CD14-positive monocyte (primary cell): ENCODE results near the gene ESD. TPM values are rescaled to one million over a fixed set of nuclear protein-coding genes. Genes with fewer than 3 reads are reported as not detected.

Source experiments
- DNase-seq, 3 donors: peaks; one replicate each; pipeline ENCODE4 v3.0.0-alpha.2; 2011 to 2022
- H2AFZ ChIP-seq: 2 replicates; pipeline ENCODE4 v1.6.0; 2012; ENCODE audit warnings: mild to moderate bottlenecking, low read depth, low read length, inconsistent platforms; ENCODE audit not compliant: insufficient read depth, poor library complexity, severe bottlenecking
- H3K27ac ChIP-seq, 2 donors: 1 replicate in 1 of 2; 2 replicates in 1 of 2; pipeline ENCODE4 v1.5.1; 2012 to 2013; ENCODE audit warnings: low read length in 2 of 2, control low read depth in 1 of 2, inconsistent platforms in 1 of 2, low read depth in 1 of 2, mild to moderate bottlenecking in 1 of 2
- H3K27me3 ChIP-seq, 2 donors: one replicate each; pipeline versions ENCODE4 v1.6.0 to v1.6.1; 2011 to 2013; ENCODE audit warnings: low read length in 2 of 2; ENCODE audit not compliant: control insufficient read depth in 2 of 2, insufficient read depth in 2 of 2
- H3K36me3 ChIP-seq, 2 donors: replicated peaks in 1 of 2; 1 replicate in 1 of 2; 2 replicates in 1 of 2; pipeline versions ENCODE4 v1.5.1 to v1.6.1; 2012 to 2013; ENCODE audit warnings: low read length in 2 of 2, control low read depth in 1 of 2, inconsistent platforms in 1 of 2, mild to moderate bottlenecking in 1 of 2; ENCODE audit not compliant: insufficient read depth in 2 of 2, control insufficient read depth in 1 of 2
- H3K4me1 ChIP-seq, 2 donors: 1 replicate in 1 of 2; 2 replicates in 1 of 2; pipeline versions ENCODE4 v1.5.1 to v1.6.1; 2012 to 2013; ENCODE audit warnings: low read length in 2 of 2, control low read depth in 1 of 2, inconsistent platforms in 1 of 2, mild to moderate bottlenecking in 1 of 2, moderate library complexity in 1 of 2; ENCODE audit not compliant: insufficient read depth in 2 of 2, control insufficient read depth in 1 of 2
- H3K4me2 ChIP-seq: replicated peaks from 2 replicates; pipeline ENCODE3; 2012; ENCODE audit warnings: low read length, moderate library complexity, mild to moderate bottlenecking; ENCODE audit not compliant: poor library complexity, severe bottlenecking; ENCODE audit errors: extremely low read depth
- H3K4me3 ChIP-seq, 3 experiments: fragments of 200-600 bp in 1 of 3; sonication (generic) in 1 of 3; replicated peaks in 1 of 3; 1 replicate in 2 of 3; 2 replicates in 1 of 3; pipeline ENCODE4 v1.5.1; 2011 to 2013; ENCODE audit warnings: low read length in 3 of 3, mild to moderate bottlenecking in 3 of 3, control low read depth in 2 of 3, low read depth in 2 of 3, inconsistent platforms in 1 of 3, moderate library complexity in 1 of 3
- H3K79me2 ChIP-seq: 2 replicates; pipeline ENCODE4 v1.6.0; 2012; ENCODE audit warnings: mild to moderate bottlenecking, control low read depth, inconsistent platforms, low read length, moderate library complexity; ENCODE audit not compliant: insufficient read depth
- H3K9ac ChIP-seq: 2 replicates; pipeline ENCODE4 v1.6.0; 2017; ENCODE audit warnings: low read length, mild to moderate bottlenecking; ENCODE audit not compliant: insufficient read depth, poor library complexity, severe bottlenecking
- H3K9me3 ChIP-seq, 2 donors: replicated peaks in 1 of 2; 1 replicate in 1 of 2; 2 replicates in 1 of 2; pipeline versions ENCODE4 v1.5.1 to v1.6.1; 2012 to 2013; ENCODE audit warnings: low read length in 2 of 2, control low read depth in 1 of 2; ENCODE audit not compliant: control insufficient read depth in 1 of 2, insufficient read depth in 1 of 2
- H4K20me1 ChIP-seq: 2 replicates; pipeline ENCODE4 v1.6.0; 2012; ENCODE audit warnings: mild to moderate bottlenecking, low read length, control low read depth, moderate library complexity; ENCODE audit not compliant: insufficient read depth
- H3K27ac Mint-ChIP-seq, 7 donors: one replicate each; pipeline ENCODE4 v1.8.0; 2020; ENCODE audit warnings: mild to moderate bottlenecking in 7 of 7, mixed read lengths in 7 of 7, moderate library complexity in 6 of 7, inconsistent platforms in 2 of 7
- H3K27me3 Mint-ChIP-seq, 3 donors: one replicate each; pipeline ENCODE4 v1.8.0; 2021 to 2022; ENCODE audit warnings: low read depth in 3 of 3, mild to moderate bottlenecking in 3 of 3, mixed read lengths in 3 of 3, moderate library complexity in 3 of 3, inconsistent platforms in 1 of 3
- H3K36me3 Mint-ChIP-seq, 2 donors: one replicate each; pipeline ENCODE4 v1.8.0; 2020; ENCODE audit warnings: mixed read lengths in 2 of 2, inconsistent platforms in 1 of 2, mild to moderate bottlenecking in 1 of 2
- H3K4me1 Mint-ChIP-seq: one replicate; pipeline ENCODE4 v1.8.0; 2020; ENCODE audit warnings: mild to moderate bottlenecking, mixed read lengths
- H3K4me3 Mint-ChIP-seq, 2 donors: one replicate each; pipeline ENCODE4 v1.8.0; 2020; ENCODE audit warnings: mild to moderate bottlenecking in 2 of 2, mixed read lengths in 2 of 2, moderate library complexity in 1 of 2
- H3K9me3 Mint-ChIP-seq, 7 donors: one replicate each; pipeline ENCODE4 v1.8.0; 2020 to 2022; ENCODE audit warnings: mixed read lengths in 7 of 7, mild to moderate bottlenecking in 6 of 7, moderate library complexity in 6 of 7, inconsistent platforms in 2 of 7
- WGBS: methylation state at CpG from one replicate; pipeline ENCODE4 v1.1.5; 2013; ENCODE audit warnings: missing lambda C conversion rate; ENCODE audit not compliant: insufficient coverage; 5-methylcytosine and 5-hydroxymethylcytosine counted together
- intact Hi-C, 2 donors: fragments of 100-400 bp; cut with micrococcal nuclease; formaldehyde crosslinking; loops; one replicate each; pipeline versions ENCODE4 v1.15.0 to v1.15.1; 2023
- polyA plus RNA-seq, 3 donors: library from polyadenylated mRNA; depleted of rRNA in 1 of 3; unstranded in 2 of 3; stranded (reverse) in 1 of 3; fragments of 300-500 nt in 2 of 3; fragments of >200 nt in 1 of 3; fragmentation: Illumina TruSeq in 2 of 3; gene quantifications; 1 replicate in 2 of 3; 2 replicates in 1 of 3; pipeline ENCODE4 v1.2.3, GENCODE V29; 2012 to 2021
- TF ChIP-seq, protein P1 (sequence below): fragments of 200-600 bp; IDR thresholded peaks from one replicate; pipeline ENCODE4 v1.8.0; 2022; ENCODE audit warnings: antibody characterized with exemption, mild to moderate bottlenecking

Gene ESD
- polyA plus RNA-seq, 3 donors: 46.8 to 147 (median 139) TPM

DNA sequence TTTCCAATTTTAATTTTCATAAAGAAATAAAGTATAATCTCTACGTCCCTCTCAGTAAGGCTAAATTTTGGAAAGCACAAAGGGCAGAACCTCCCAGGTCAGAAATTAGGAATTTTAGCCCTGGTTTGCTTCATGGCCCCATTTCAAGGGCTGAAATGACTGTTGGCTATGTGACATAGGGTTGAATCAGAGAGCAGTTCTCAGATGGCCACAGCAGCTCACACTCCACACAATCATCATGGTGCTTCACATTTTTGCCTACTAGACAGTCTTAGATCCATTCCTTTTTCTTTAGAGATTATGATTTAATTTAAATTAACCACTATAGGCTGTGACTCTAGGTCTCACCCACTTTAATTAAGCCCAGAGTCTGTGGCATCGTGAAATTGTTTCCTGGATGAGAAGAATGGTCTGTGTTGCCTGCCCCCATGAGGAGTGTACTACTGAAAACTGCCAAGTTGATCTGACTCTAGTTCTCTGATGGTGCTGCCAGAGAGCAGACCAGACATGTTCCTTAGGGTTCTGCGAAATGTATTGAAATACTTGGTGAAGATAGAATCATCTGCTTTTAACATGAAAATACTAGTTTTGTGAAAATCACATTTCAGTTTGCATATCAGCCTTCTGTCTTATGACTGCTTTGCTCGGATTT, 57.4 kb downstream of the ESD start:
- H2AFZ ChIP-seq: no peak overlapping the region
- H3K27me3 ChIP-seq: no peaks in the 10 kb centered on the region
- peaks cover 5 to 17% of the 10 kb centered on the region in 2 donors for H3K4me1 ChIP-seq
- 75% methylated on average over 1 of the region's 4 CpGs for WGBS
- H3K79me2 ChIP-seq: no peaks in the 10 kb centered on the region
- no peak overlapping the region for H3K27ac ChIP-seq
- no peak overlapping the region for H3K4me3 ChIP-seq
- Mint-ChIP-seq H3K36me3 (peaks cover 46 to 57% of the 10 kb centered on the region in 2 donors), H3K27ac (no peak overlapping the region), H3K4me1 (peaks cover 10% of the 10 kb centered on the region), H3K9me3 (peaks cover 0 to 1% (median 0%) of the 10 kb centered on the region in 7 donors), H3K4me3 (no peak overlapping the region), H3K27me3 (peaks cover 0 to 1% (median 0%) of the 10 kb centered on the region in 3 donors)
- TF ChIP-seq, protein P1, sequence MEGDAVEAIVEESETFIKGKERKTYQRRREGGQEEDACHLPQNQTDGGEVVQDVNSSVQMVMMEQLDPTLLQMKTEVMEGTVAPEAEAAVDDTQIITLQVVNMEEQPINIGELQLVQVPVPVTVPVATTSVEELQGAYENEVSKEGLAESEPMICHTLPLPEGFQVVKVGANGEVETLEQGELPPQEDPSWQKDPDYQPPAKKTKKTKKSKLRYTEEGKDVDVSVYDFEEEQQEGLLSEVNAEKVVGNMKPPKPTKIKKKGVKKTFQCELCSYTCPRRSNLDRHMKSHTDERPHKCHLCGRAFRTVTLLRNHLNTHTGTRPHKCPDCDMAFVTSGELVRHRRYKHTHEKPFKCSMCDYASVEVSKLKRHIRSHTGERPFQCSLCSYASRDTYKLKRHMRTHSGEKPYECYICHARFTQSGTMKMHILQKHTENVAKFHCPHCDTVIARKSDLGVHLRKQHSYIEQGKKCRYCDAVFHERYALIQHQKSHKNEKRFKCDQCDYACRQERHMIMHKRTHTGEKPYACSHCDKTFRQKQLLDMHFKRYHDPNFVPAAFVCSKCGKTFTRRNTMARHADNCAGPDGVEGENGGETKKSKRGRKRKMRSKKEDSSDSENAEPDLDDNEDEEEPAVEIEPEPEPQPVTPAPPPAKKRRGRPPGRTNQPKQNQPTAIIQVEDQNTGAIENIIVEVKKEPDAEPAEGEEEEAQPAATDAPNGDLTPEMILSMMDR: no peak
- H3K9me3 ChIP-seq: no peaks in the 10 kb centered on the region
- no peak for DNase-seq
- peaks cover 6 to 55% of the 10 kb centered on the region in 2 donors for H3K36me3 ChIP-seq
- no peak overlapping the region for H3K4me2 ChIP-seq
- intact Hi-C loops: no loop called here
- no peak overlapping the region for H3K9ac ChIP-seq
- no peaks in the 10 kb centered on the region for H4K20me1 ChIP-seq

DNA sequence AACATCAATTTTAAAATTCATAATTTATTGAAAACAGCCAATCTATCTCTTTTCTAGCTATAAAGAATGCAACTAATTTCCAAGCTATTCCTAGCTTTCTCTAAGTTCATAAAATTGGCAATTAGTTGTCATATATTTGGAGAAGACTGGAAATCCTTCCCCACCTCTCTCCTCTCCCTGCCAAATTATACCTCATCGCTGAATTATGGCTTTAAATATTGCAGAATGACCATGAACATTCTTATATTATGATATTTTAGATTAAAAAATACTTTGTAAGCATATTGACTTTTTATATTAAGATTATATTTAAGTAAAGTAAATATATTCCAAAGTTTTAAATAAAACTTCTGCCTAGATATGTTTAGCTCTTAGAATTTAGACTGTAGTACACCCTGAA, 58.2 kb downstream of the ESD start:
- TF ChIP-seq, protein P1: no peak
- Histone ChIP-seq H4K20me1 (no peaks in the 10 kb centered on the region), H2AFZ (no peak overlapping the region), H3K9ac (no peak overlapping the region), H3K27me3 (no peaks in the 10 kb centered on the region), H3K79me2 (no peaks in the 10 kb centered on the region), H3K4me2 (no peak overlapping the region), H3K36me3 (peaks cover 9 to 54% of the 10 kb centered on the region in 2 donors), H3K4me3 (no peak overlapping the region), H3K4me1 (peaks cover 5 to 17% of the 10 kb centered on the region in 2 donors), H3K27ac (no peak overlapping the region), H3K9me3 (no peaks in the 10 kb centered on the region)
- Mint-ChIP-seq H3K27ac (no peak overlapping the region), H3K36me3 (peaks cover 44 to 57% of the 10 kb centered on the region in 2 donors), H3K27me3 (peaks cover 0 to 1% (median 0%) of the 10 kb centered on the region in 3 donors), H3K4me3 (no peak overlapping the region), H3K4me1 (peaks cover 10% of the 10 kb centered on the region), H3K9me3 (peaks cover 0 to 1% (median 0%) of the 10 kb centered on the region in 7 donors)
- no CpG with 5 or more reads among the region's 1 CpG for WGBS
- DNase-seq: no peak
- intact Hi-C loops: no loop called here
